Stomach smooth muscle (tissue), 2 donors: ENCODE measurements around the gene SLC9A7.

Experiments used
- H3K27ac ChIP-seq: one replicate; pipeline ENCODE4 v1.7.0; 2013; ENCODE audit warnings: mild to moderate bottlenecking, low read length, inconsistent platforms
- H3K27me3 ChIP-seq, 2 donors: one replicate each; pipeline ENCODE4 v1.7.0; 2013; ENCODE audit warnings: low read length in 2 of 2; ENCODE audit not compliant: insufficient read depth in 2 of 2, control insufficient read depth in 1 of 2
- H3K36me3 ChIP-seq, 2 donors: one replicate each; pipeline ENCODE4 v1.7.0; 2013; ENCODE audit warnings: low read length in 2 of 2; ENCODE audit not compliant: control insufficient read depth in 2 of 2, insufficient read depth in 2 of 2
- H3K4me1 ChIP-seq: one replicate; pipeline ENCODE4 v1.7.0; 2013; ENCODE audit warnings: low read length; ENCODE audit not compliant: control insufficient read depth, insufficient read depth
- H3K4me3 ChIP-seq, 2 donors: one replicate each; pipeline ENCODE4 v1.7.0; 2013; ENCODE audit warnings: low read length in 2 of 2
- H3K9ac ChIP-seq, 2 donors: one replicate each; pipeline ENCODE4 v1.7.0; 2013; ENCODE audit warnings: low read length in 2 of 2, mild to moderate bottlenecking in 1 of 2
- H3K9me3 ChIP-seq, 2 donors: one replicate each; pipeline ENCODE4 v1.7.0; 2013; ENCODE audit warnings: low read length in 2 of 2; ENCODE audit not compliant: control insufficient read depth in 2 of 2
- donor health status: healthy.
- donor health status: Pancreatic carcinoma.

Gene SLC9A7

DNA sequence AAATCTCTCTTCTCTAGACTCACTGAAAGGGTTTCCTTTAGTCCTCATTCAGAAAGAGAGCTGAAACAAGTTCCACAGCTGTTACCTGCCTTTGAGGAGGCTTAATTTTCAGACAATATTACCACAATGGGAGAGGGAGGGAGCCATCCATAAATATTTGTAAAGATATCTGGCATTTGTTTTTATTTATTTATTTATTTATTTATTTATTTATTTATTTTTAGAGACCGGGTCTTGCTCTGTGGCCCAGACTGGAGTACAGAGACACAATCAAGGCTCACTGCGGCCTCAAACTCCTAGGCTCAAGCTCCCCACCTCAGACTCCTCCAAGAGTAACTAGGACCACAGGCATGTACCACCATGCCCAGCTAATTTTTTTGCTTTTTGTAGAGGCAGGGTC lies 80.7 kb downstream of the SLC9A7 start:
- Histone ChIP-seq H3K27me3 (peaks cover 0 to 4% of the 10 kb centered on the region in 2 donors), H3K9me3 (no peaks in the 10 kb centered on the region), H3K9ac (no peak overlapping the region), H3K4me3 (no peak overlapping the region), H3K4me1 (no peaks in the 10 kb centered on the region), H3K36me3 (no peaks in the 10 kb centered on the region), H3K27ac (no peak overlapping the region)

DNA sequence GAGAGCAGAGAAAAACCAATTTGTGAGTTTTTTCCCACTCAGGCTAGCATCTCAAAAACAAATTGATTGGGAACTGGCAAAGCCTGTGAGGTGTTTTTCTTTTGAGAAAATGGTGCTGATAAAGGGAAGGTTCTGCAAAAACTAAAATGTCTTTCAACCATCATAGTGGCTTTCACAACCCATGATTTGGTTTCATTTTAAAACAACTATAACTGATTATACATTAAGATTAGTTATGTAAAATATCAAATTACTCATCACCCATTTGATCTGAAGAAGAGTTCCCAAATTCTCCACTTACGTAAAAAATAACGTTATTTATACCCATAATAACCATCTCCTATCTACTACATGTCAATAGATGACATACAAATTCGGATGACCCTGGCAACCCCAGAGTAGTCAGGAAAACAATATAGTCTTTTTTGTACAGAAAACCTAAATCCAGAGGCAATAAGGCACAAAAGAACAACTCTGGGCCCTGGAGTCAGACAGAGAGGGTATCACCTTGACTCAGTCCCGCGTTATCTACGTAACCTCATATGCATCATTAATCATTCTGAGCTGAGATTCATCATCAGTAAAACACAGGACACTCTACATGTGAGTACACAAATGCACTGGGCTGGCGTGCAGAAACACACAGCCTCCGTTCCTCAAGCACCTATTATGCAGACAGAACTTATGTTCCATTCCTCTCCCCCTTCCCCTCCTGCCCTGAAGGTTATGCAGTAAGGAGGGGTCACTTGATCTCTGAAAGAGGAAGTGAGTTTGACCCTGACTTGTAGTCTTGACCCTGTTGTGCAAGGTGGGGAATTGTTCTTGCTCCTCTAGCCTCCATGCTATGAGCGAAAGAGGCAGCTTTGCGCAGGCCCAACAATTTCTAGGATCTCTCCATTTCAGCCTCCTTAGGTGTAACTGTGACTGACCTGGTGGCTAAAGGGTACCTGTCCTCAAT lies 82.2 kb downstream of the SLC9A7 start:
- Histone ChIP-seq H3K4me1 (no peaks in the 10 kb centered on the region), H3K36me3 (no peaks in the 10 kb centered on the region), H3K4me3 (no peak overlapping the region), H3K9ac (no peak overlapping the region), H3K27ac (no peak overlapping the region), H3K27me3 (peaks cover 0 to 2% of the 10 kb centered on the region in 2 donors), H3K9me3 (no peaks in the 10 kb centered on the region)

DNA sequence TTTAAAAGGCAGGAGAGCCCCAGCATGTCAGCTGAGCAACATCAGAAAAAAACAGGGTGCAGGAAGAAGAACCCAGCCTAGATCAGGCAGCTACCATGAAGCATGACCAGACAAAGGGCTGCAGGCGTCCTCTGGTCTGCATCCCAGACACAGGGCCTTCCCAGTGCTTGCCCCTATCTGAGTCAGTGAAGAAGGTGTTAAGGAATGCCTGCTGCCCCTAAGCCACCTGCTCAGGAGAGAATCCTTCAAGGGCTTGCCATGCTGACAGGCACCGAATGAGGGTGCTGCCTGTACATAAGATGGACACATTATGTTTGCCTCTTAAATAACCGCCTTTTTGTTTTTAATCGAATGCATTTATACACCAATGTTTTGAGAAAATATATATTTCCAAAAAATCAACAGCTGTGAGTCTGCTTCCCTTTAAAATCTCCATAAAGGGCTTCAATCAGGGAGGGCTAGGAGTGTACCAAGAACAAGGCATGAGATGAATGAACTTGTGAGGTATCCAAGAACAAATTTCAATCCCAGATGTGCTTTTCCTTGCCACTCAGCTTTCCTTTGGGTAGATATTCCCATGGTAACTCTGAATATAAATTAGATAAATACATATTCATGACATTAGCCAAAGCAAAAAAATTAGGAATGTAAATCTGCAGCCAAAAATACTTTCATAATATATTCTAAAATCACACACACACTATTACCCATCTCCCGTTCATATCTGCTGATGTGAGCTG lies 85.1 kb downstream of the SLC9A7 start:
- Histone ChIP-seq H3K36me3 (no peaks in the 10 kb centered on the region), H3K4me1 (no peaks in the 10 kb centered on the region), H3K9me3 (no peaks in the 10 kb centered on the region), H3K9ac (no peak overlapping the region), H3K27me3 (peaks cover 0 to 2% of the 10 kb centered on the region in 2 donors), H3K4me3 (no peak overlapping the region), H3K27ac (no peak overlapping the region)

DNA sequence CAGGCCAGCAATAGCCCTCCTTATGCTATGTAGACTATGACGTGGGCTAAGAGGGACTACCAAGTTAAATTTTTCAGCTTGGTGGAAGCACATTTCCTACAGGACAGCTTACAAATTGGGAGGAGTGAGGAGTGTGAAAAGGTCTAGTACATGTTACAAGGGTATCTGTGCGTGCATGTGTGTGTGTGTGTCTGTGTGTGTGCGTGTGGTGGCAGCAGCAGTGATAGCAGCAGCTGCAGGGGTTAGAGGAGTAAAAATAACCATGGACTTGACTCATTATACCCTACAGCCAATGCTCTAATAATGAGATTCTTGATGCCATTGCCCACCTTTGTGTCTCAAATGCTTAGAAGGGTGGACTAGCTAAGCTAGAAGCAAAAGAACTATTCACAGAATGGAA lies 88.6 kb downstream of the SLC9A7 start:
- Histone ChIP-seq H3K9ac (no peak overlapping the region), H3K4me3 (no peak overlapping the region), H3K36me3 (no peaks in the 10 kb centered on the region), H3K27me3 (no peaks in the 10 kb centered on the region), H3K4me1 (no peaks in the 10 kb centered on the region), H3K27ac (no peak overlapping the region), H3K9me3 (no peaks in the 10 kb centered on the region)

DNA sequence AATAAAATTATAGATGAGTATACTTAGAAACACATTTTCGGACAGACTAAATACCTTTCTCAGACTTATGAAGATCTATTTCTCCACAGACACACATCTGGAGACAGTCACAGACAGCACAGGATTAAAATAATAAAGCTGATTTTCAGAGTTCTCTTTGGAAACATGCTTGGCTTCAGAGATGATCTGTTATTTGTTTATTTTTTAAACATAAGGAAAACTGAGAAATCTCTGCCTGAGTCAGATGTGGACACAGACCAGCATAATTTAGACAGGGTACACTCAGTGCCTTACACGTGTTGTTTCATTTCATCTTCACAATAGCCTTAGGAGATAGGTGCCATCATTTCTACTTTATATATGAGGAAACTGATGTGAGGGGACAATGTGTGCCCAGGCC lies 92.1 kb downstream of the SLC9A7 start:
- Histone ChIP-seq H3K36me3 (no peaks in the 10 kb centered on the region), H3K4me3 (no peak overlapping the region), H3K4me1 (no peaks in the 10 kb centered on the region), H3K9me3 (no peaks in the 10 kb centered on the region), H3K27me3 (no peaks in the 10 kb centered on the region), H3K27ac (no peak overlapping the region), H3K9ac (no peak overlapping the region)

DNA sequence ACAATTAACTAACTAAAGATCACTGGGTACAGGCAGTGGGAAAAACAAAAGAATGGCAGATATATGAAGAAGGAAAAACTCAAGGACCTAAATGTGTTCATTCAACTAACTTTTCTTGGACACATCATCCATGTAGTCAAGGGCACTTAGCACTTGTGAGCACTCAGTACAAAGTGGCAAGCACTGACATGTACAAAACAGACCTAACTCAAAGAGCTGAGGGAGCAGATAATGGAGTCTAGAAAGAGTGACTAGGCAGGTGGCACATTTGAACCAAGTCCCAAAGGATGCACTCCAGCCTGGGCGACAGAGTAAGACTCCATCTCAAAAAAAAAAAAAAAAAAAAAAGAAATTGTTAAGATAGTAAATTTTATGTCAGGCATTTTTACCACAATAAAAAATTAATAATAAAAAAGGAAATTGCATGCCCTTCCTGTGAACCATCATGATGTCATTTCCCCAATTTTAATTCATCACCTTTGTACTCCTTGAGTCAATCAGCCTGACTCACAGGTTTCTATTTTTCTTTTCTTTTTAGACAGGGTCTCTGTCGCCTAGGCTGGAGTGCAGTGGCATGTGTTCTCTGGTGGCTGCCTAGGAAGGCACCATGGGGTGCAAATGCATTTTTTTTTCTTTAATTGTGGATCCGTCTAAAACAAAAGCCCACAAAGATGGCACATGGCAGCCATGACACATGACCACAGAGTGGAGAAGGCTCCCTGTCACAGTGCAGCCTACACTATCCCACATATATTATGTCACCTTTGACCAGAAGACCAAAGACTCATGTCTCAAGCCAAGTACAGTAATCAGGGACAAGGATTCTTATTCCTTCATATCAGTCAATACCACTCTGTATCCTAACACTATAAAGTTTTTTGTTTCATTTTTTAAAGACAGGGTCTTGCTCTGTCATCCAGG lies 93.4 kb downstream of the SLC9A7 start:
- Histone ChIP-seq H3K36me3 (no peaks in the 10 kb centered on the region), H3K9ac (no peak overlapping the region), H3K27me3 (no peaks in the 10 kb centered on the region), H3K4me1 (no peaks in the 10 kb centered on the region), H3K27ac (no peak overlapping the region), H3K9me3 (no peaks in the 10 kb centered on the region), H3K4me3 (no peak overlapping the region)

DNA sequence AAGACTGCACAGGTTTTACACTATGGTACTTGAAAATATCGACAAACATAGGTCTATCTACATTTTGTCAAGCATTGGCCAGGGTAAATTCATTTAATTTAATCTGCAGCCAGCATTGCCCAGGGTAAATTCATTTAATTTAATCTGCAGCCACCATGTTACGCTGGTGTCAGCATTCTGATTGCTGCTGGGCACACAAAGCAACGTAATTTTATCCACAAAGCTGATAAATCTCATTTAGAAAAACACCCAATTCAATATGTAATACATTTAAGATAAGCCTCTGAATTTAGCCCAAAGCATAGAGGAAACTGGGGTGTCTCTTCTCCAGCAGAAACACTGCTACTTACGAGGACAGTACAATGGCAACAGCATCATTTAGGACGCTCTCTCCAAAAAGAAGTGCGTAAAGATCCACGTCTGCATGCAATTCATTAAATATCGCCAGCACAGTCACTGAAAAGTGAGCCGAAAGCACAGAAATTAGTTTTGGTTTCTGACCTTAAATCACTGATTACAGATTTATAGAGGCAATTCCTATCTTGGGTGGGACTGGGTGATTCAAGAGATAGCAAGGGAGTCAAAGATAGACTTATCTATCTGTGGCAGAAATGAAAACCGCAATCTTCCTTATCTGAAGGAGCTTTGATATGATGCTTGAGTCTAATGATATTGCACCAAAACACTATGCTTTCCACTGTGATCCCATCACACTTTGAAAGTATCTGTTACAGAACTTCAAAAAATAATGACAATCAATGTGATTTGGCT lies 96.5 kb downstream of the SLC9A7 start:
- no peak overlapping the region for H3K4me3 ChIP-seq
- no peaks in the 10 kb centered on the region for H3K36me3 ChIP-seq
- no peak overlapping the region for H3K27ac ChIP-seq
- H3K27me3 ChIP-seq: no peaks in the 10 kb centered on the region
- H3K9me3 ChIP-seq: no peaks in the 10 kb centered on the region
- no peaks in the 10 kb centered on the region for H3K4me1 ChIP-seq
- H3K9ac ChIP-seq: no peak overlapping the region

DNA sequence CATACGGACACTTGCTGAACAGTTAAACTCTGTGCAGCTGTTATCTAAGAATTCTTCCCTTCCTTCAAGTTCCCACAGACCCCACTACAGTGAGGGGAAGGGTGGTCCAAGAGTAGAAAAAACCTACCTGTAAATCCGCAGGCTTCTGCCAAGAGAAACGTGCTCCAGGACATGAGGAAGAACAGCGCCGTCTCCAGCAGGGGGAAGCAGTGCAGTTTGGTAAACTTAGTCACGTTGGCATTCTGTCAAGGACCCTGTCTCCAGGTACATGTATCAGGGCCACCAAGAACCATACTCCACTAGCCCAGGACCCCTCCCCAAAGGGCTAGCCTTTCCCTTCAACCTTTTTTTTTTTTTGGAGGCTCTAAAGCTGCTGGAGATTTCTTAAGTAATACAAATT lies 105.4 kb downstream of the SLC9A7 start:
- H3K4me3 ChIP-seq: no peak overlapping the region
- H3K27me3 ChIP-seq: peaks cover 0 to 2% of the 10 kb centered on the region in 2 donors
- no peak overlapping the region for H3K27ac ChIP-seq
- H3K9me3 ChIP-seq: no peaks in the 10 kb centered on the region
- no peaks in the 10 kb centered on the region for H3K36me3 ChIP-seq
- no peak overlapping the region for H3K9ac ChIP-seq
- H3K4me1 ChIP-seq: peaks cover 3% of the 10 kb centered on the region

DNA sequence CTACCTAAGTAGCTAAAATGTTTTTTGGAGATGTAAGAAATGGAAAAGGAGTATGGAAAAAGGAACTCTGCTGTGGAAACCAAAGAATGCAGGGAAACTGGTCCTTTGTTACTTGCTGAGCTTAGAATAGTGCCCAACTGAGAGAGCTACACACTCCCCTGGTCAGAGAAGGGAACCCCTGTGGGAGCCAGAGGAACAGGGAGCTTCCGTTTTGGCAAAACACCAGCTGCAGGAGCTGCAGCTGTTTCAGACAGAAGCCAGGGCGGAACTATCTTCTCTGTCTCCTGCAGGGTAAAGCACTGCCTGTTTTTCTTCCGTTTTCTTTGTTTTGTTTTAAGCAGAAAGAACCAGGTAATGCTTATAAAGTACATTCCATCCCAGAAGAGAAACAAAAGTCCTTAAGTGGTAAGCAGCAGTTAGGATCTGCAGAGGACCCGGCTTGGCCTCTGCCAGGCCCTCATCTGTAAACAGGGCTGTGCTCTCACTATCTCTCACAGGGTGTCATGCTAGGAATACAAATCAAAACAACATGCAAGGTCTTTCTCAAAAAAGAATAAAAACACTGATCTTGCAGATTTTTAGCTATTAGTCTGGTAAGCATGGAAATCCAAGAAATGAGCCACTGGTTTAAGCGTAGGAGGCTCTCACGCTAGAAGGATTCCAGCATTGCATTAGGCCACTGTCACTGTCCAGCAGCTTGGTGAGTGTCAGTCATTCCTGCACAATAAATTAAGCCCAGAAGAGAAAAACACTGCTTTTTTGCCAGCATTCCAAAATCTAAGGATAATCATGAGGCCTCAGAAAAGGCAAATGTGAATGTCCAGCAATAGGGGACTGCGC lies 109.3 kb downstream of the SLC9A7 start:
- H3K27me3 ChIP-seq: peaks cover 0 to 11% of the 10 kb centered on the region in 2 donors
- peaks cover 3% of the 10 kb centered on the region for H3K4me1 ChIP-seq
- H3K27ac ChIP-seq: no peak overlapping the region
- H3K36me3 ChIP-seq: no peaks in the 10 kb centered on the region
- H3K4me3 ChIP-seq: no peak overlapping the region
- H3K9me3 ChIP-seq: no peaks in the 10 kb centered on the region
- no peak overlapping the region for H3K9ac ChIP-seq
